HEK293 (cell line): Measurements from ENCODE around the gene LRP2BP.

Source experiments
- CTCF ChIA-PET: fragments of 350-600 bp; formaldehyde crosslinking; extraction: SDS; loops from one replicate; lab custom pipeline; 2021; ENCODE audit warnings: antibody characterized with exemption; lab: Yijun Ruan, JAX
- POLR2A ChIA-PET: fragments of 300-600 bp; formaldehyde crosslinking; extraction: SDS; loops from one replicate; lab custom pipeline; 2020; ENCODE audit warnings: antibody characterized with exemption, inconsistent platforms; lab: Yijun Ruan, JAX
- H3K27ac ChIP-seq: fragments of 200-500 bp; sonication (Bioruptor generic); 2 replicates; pipeline ENCODE4 v1.5.1; 2014; ENCODE audit warnings: low read depth, low read length, control low read depth, inconsistent platforms; ENCODE audit errors: extremely low read depth
- H3K36me3 ChIP-seq, 2 experiments: fragments of 200-500 bp in 1 of 2; sonication (Bioruptor generic) in 1 of 2; 1 replicate in 1 of 2; 2 replicates in 1 of 2; pipeline ENCODE4 v1.5.1; 2014 to 2017; ENCODE audit warnings: inconsistent platforms in 2 of 2, low read length in 2 of 2; ENCODE audit not compliant: control insufficient read depth in 2 of 2, insufficient read depth in 1 of 2
- H3K4me1 ChIP-seq: fragments of 200-500 bp; sonication (Bioruptor generic); 2 replicates; pipeline ENCODE4 v1.5.1; 2014; ENCODE audit warnings: mild to moderate bottlenecking, low read length, inconsistent platforms; ENCODE audit not compliant: control insufficient read depth, insufficient read depth
- H3K4me3 ChIP-seq: 2 replicates; pipeline ENCODE4 v1.5.1; 2011; ENCODE audit warnings: low read depth, mild to moderate bottlenecking, control low read depth, low read length, moderate library complexity
- H3K9me3 ChIP-seq: fragments of 200-500 bp; sonication (Bioruptor generic); 2 replicates; pipeline ENCODE4 v1.5.1; 2014; ENCODE audit warnings: low read depth, low read length, inconsistent platforms; ENCODE audit not compliant: control insufficient read depth, insufficient read depth
- ATF2 ChIP-seq: fragments of 450-650 bp; formaldehyde crosslinking; IDR thresholded peaks from 2 replicates; pipeline ENCODE4 v1.5.1; 2016; ENCODE audit warnings: missing biosample characterization, missing genetic modification characterization, low read depth
- FEZF1 ChIP-seq: fragments of 450-650 bp; formaldehyde crosslinking; IDR thresholded peaks from 2 replicates; pipeline ENCODE4 v1.5.1; 2016; ENCODE audit warnings: missing biosample characterization, missing genetic modification characterization
- HOXC10 ChIP-seq: sonication (generic); formaldehyde crosslinking; IDR thresholded peaks from 2 replicates; pipeline ENCODE4 v1.8.1; 2023; ENCODE audit warnings: mild to moderate bottlenecking, missing genetic modification reagents
- KLF10 ChIP-seq: fragments of 450-650 bp; IDR thresholded peaks from 2 replicates; pipeline ENCODE4 v1.5.1; 2018; ENCODE audit warnings: missing biosample characterization, mild to moderate bottlenecking, missing genetic modification characterization
- KLF7 ChIP-seq: fragments of 450-650 bp; formaldehyde crosslinking; IDR thresholded peaks from 2 replicates; pipeline ENCODE4 v1.5.1; 2016; ENCODE audit warnings: missing biosample characterization, missing genetic modification characterization, borderline replicate concordance
- RBAK ChIP-seq: fragments of 450-650 bp; formaldehyde crosslinking; IDR thresholded peaks from 2 replicates; pipeline ENCODE4 v1.5.1; 2016; ENCODE audit warnings: missing biosample characterization, missing genetic modification characterization
- REST ChIP-seq: fragments of 450-650 bp; formaldehyde crosslinking; IDR thresholded peaks from 2 replicates; pipeline ENCODE4 v1.5.1; 2016; ENCODE audit warnings: missing biosample characterization, missing genetic modification characterization
- WT1 ChIP-seq: fragments of 450-650 bp; formaldehyde crosslinking; IDR thresholded peaks from 2 replicates; pipeline ENCODE4 v1.5.1; 2016; ENCODE audit warnings: missing biosample characterization, missing genetic modification characterization
- ZNF140 ChIP-seq: fragments of 450-650 bp; formaldehyde crosslinking; IDR thresholded peaks from 2 replicates; pipeline ENCODE4 v1.5.1; 2016; ENCODE audit warnings: missing biosample characterization, missing genetic modification characterization
- ZNF157 ChIP-seq: fragments of 450-650 bp; formaldehyde crosslinking; IDR thresholded peaks from 2 replicates; pipeline ENCODE4 v1.5.1; 2016; ENCODE audit warnings: missing biosample characterization, missing genetic modification characterization
- ZNF223 ChIP-seq: fragments of 450-650 bp; formaldehyde crosslinking; IDR thresholded peaks from 2 replicates; pipeline ENCODE4 v1.5.1; 2016; ENCODE audit warnings: missing biosample characterization, missing genetic modification characterization
- ZNF280D ChIP-seq: fragments of 450-650 bp; formaldehyde crosslinking; IDR thresholded peaks from 2 replicates; pipeline ENCODE4 v1.5.1; 2016; ENCODE audit warnings: missing biosample characterization, missing genetic modification characterization
- ZNF324 ChIP-seq: fragments of 450-650 bp; formaldehyde crosslinking; IDR thresholded peaks from 2 replicates; pipeline ENCODE4 v1.5.1; 2016; ENCODE audit warnings: missing biosample characterization, missing genetic modification characterization
- ZNF354C ChIP-seq: fragments of 450-650 bp; formaldehyde crosslinking; IDR thresholded peaks from 2 replicates; pipeline ENCODE4 v1.5.1; 2016; ENCODE audit warnings: missing biosample characterization, missing genetic modification characterization, low read depth, borderline replicate concordance
- ZNF426 ChIP-seq: fragments of 450-650 bp; formaldehyde crosslinking; IDR thresholded peaks from 2 replicates; pipeline ENCODE4 v1.5.1; 2017; ENCODE audit warnings: missing biosample characterization, missing genetic modification characterization, mild to moderate bottlenecking, inconsistent platforms, moderate library complexity
- ZNF473 ChIP-seq: fragments of 450-650 bp; formaldehyde crosslinking; IDR thresholded peaks from 2 replicates; pipeline ENCODE4 v1.5.1; 2017; ENCODE audit warnings: missing biosample characterization, missing genetic modification characterization
- ZNF529 ChIP-seq: fragments of 450-650 bp; formaldehyde crosslinking; IDR thresholded peaks from 2 replicates; pipeline ENCODE4 v1.5.1; 2017; ENCODE audit warnings: missing genetic modification characterization, missing biosample characterization; ENCODE audit not compliant: insufficient replicate concordance
- ZNF555 ChIP-seq: fragments of 450-650 bp; formaldehyde crosslinking; conservative IDR thresholded peaks from 2 replicates; pipeline ENCODE4 v1.5.1; 2017; ENCODE audit warnings: missing biosample characterization, mild to moderate bottlenecking, missing genetic modification characterization, inconsistent platforms
- ZNF629 ChIP-seq: fragments of 450-650 bp; formaldehyde crosslinking; IDR thresholded peaks from 2 replicates; pipeline ENCODE4 v1.5.1; 2017; ENCODE audit warnings: missing biosample characterization, missing genetic modification characterization
- ZSCAN16 ChIP-seq: fragments of 450-650 bp; formaldehyde crosslinking; IDR thresholded peaks from 2 replicates; pipeline ENCODE4 v1.5.1; 2016; ENCODE audit warnings: missing biosample characterization, missing genetic modification characterization

The LRP2BP gene

GRCh38 chr4:185381288-185382196, 14.2 kb downstream of the LRP2BP start:
- TF ChIP-seq REST (tag by site-specific recombination) (no peak), KLF10 (tag by site-specific recombination) (no peak), WT1 (tag by site-specific recombination) (no peak), ZNF223 (tag by site-specific recombination) (no peak), ZNF473 (tag by site-specific recombination) (no peak), FEZF1 (tag by site-specific recombination) (no peak), ZNF280D (no peak), HOXC10 (CRISPR knock-in tag) (no peak), ZNF157 (no peak), ZNF140 (no peak)
- TF ChIP-seq, all 188 proteins: peak for 0
- no peak overlapping the region for H3K27ac ChIP-seq
- H3K9me3 ChIP-seq: no peaks in the 10 kb centered on the region
- H3K4me1 ChIP-seq: no peaks in the 10 kb centered on the region
- peaks cover 0 to 19% of the 10 kb centered on the region in 2 experiments; a peak in 1 of 3 replicates for H3K36me3 ChIP-seq
- ChIA-PET POLR2A (interaction anchor here (1.4 kb wide), 1 partner anchor 15 kb away, joined by 3 read pairs; the partner anchor contains the start of gene ANKRD37), CTCF (no interaction called here)
- H3K4me3 ChIP-seq: no peak overlapping the region

GRCh38 chr4:185380320-185380719, 15.4 kb downstream of the LRP2BP start:
- no peak overlapping the region for H3K4me3 ChIP-seq
- H3K9me3 ChIP-seq: no peaks in the 10 kb centered on the region
- CTCF ChIA-PET: no interaction called here
- H3K36me3 ChIP-seq: peaks cover 0 to 22% of the 10 kb centered on the region in 2 experiments; a peak in 1 of 3 replicates
- no peaks in the 10 kb centered on the region for H3K4me1 ChIP-seq
- TF ChIP-seq ZNF629 (tag by site-specific recombination) (no peak), KLF7 (tag by site-specific recombination) (no peak), WT1 (tag by site-specific recombination) (no peak), ATF2 (no peak), ZSCAN16 (tag by site-specific recombination) (no peak), ZNF426 (tag by site-specific recombination) (no peak), ZNF529 (no peak), RBAK (no peak), ZNF555 (tag by site-specific recombination) (no peak), ZNF324 (tag by site-specific recombination) (no peak), ZNF354C (tag by site-specific recombination) (no peak)
- POLR2A ChIA-PET: no interaction called here
- H3K27ac ChIP-seq: no peak overlapping the region
